Keratinocyte (primary cell): ENCODE data around the gene SH2D3C.

Experiments
- EZH2 ChIP-seq: IDR thresholded peaks from one replicate; pipeline ENCODE4 v1.6.1; 2012; ENCODE audit warnings: inconsistent platforms, mild to moderate bottlenecking, low read length, moderate library complexity
- TF ChIP-seq, protein P1 (sequence below), 3 experiments: IDR thresholded peaks in 1 of 3; conservative IDR thresholded peaks in 1 of 3; optimal IDR thresholded peaks in 1 of 3; 2 replicates in 2 of 3; 3 replicates in 1 of 3; pipeline versions ENCODE3 to v1.5.1; 2011; ENCODE audit warnings: low read length in 3 of 3, mild to moderate bottlenecking in 3 of 3, moderate library complexity in 2 of 3, control low read depth in 1 of 3, inconsistent platforms in 1 of 3; ENCODE audit not compliant: insufficient read depth in 2 of 3; ENCODE audit errors: extremely low read depth in 1 of 3

DNA sequence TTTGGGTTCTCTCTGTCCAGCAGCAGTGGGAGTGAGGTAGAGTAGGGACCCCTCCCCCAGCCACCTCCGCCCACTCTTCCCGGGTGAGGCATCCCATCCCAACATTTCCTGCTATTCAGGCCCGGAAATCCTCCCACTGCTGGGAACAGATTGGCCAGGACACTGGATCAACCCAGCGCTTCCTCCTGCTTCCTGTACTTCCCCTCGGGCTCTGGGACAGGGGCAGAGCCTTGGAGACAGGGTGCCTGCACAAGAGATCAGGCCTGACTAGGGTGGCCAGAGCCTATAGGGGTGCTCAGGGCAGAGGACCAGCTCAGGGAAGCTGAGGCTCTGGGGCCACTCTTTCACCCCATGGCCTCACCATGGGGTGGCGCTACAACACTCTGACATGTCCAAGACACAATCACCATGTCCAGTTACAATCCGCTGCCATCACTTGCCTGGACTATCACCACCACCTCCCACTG, 14.5 kb downstream of the SH2D3C start:
- TF ChIP-seq, protein P1, sequence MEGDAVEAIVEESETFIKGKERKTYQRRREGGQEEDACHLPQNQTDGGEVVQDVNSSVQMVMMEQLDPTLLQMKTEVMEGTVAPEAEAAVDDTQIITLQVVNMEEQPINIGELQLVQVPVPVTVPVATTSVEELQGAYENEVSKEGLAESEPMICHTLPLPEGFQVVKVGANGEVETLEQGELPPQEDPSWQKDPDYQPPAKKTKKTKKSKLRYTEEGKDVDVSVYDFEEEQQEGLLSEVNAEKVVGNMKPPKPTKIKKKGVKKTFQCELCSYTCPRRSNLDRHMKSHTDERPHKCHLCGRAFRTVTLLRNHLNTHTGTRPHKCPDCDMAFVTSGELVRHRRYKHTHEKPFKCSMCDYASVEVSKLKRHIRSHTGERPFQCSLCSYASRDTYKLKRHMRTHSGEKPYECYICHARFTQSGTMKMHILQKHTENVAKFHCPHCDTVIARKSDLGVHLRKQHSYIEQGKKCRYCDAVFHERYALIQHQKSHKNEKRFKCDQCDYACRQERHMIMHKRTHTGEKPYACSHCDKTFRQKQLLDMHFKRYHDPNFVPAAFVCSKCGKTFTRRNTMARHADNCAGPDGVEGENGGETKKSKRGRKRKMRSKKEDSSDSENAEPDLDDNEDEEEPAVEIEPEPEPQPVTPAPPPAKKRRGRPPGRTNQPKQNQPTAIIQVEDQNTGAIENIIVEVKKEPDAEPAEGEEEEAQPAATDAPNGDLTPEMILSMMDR (optimal IDR thresholded peaks at IDR 0.05 in 1 of 3, IDR thresholded peaks at IDR 0.05 in 1 of 3, conservative IDR thresholded peaks at IDR 0.05 in 1 of 3; ENCODE audit: extremely low read depth in 1 of 3, insufficient read depth in 2 of 3, low read length in 3 of 3): peak in 2 of 3 experiments; percentile 33 to 55
- no peak for TF ChIP-seq EZH2
